Activated T-cell treated with anti-CD3 and anti-CD28 coated beads, Interleukin-2, amount 50 U/mL, for 72 hours (primary cell): ENCODE data around the gene LY86. TPM values are rescaled to one million over a fixed set of nuclear protein-coding genes. Genes with fewer than 3 reads are reported as not detected.
"Not testable (repeated sequence)": the region's sequence is repeated elsewhere in the genome, so short reads cannot be mapped to it uniquely, and the experiment has no call there.

ENCODE experiments used
- ATAC-seq, 2 donors: fragments of 150-1000 bp; cut with Tn5 transposase; replicated peaks in 1 of 2; 2 replicates each; pipeline ENCODE4 v1.10.0; 2021; ENCODE audit warnings: moderate library complexity in 2 of 2, mild to moderate bottlenecking in 1 of 2
- DNase-seq, 2 donors: peaks; one replicate each; pipeline ENCODE4 v3.0.0; 2021 to 2022; ENCODE audit warnings: mixed read lengths in 1 of 2
- H3K27ac Mint-ChIP-seq: one replicate; pipeline ENCODE4 v1.8.0; 2022; ENCODE audit warnings: mild to moderate bottlenecking, moderate library complexity, mixed read lengths
- H3K27me3 Mint-ChIP-seq: one replicate; pipeline ENCODE4 v1.8.0; 2022; ENCODE audit warnings: low read depth, mixed read lengths
- H3K36me3 Mint-ChIP-seq, 2 donors: one replicate each; pipeline ENCODE4 v1.8.0; 2022; ENCODE audit warnings: mixed read lengths in 2 of 2, mild to moderate bottlenecking in 1 of 2; ENCODE audit not compliant: insufficient read depth in 2 of 2
- H3K4me1 Mint-ChIP-seq: one replicate; pipeline ENCODE4 v1.8.0; 2022; ENCODE audit warnings: low read depth, mixed read lengths
- H3K4me3 Mint-ChIP-seq, 2 donors: one replicate each; pipeline ENCODE4 v1.8.0; 2022; ENCODE audit warnings: mild to moderate bottlenecking in 2 of 2, mixed read lengths in 2 of 2, moderate library complexity in 2 of 2
- H3K9me3 Mint-ChIP-seq, 2 donors: one replicate each; pipeline ENCODE4 v1.8.0; 2022; ENCODE audit warnings: mixed read lengths in 2 of 2
- total RNA-seq, 2 donors: library from RNA; stranded (reverse); gene quantifications; one replicate each; pipeline ENCODE4 v1.2.3, GENCODE V29; 2022

Gene LY86
- total RNA-seq, 2 donors from 2014 or later: 0.39 to 1.2 TPM

GRCh38 chr6:6609450-6609849, 20.9 kb downstream of the LY86 start:
- Mint-ChIP-seq H3K9me3 (peaks cover 0 to 8% of the 10 kb centered on the region in 2 donors), H3K4me3 (no peak overlapping the region), H3K4me1 (peaks cover 45% of the 10 kb centered on the region), H3K27ac (no peak overlapping the region), H3K27me3 (no peaks in the 10 kb centered on the region), H3K36me3 (peaks cover 2 to 3% of the 10 kb centered on the region in 2 donors)
- DNase-seq (no peak), ATAC-seq (no peak)

GRCh38 chr6:6610031-6610591, 21.6 kb downstream of the LY86 start:
- Mint-ChIP-seq H3K4me1 (peaks cover 52% of the 10 kb centered on the region), H3K27me3 (no peaks in the 10 kb centered on the region), H3K9me3 (peaks cover 0 to 5% of the 10 kb centered on the region in 2 donors), H3K27ac (no peak overlapping the region), H3K36me3 (peaks cover 0 to 2% of the 10 kb centered on the region in 2 donors), H3K4me3 (peak overlapping the region; percentile 2 to 29)
- DNase-seq (peak; percentile 23 to 26), ATAC-seq (peak; percentile 73 to 75)

- peak overlapping the region in 1 of 2 donors; percentile 55 for H3K4me3 Mint-ChIP-seq
- peak overlapping the region; percentile 12 for H3K27ac Mint-ChIP-seq
- DNase-seq (no peak), ATAC-seq (no peak)
- peaks cover 0 to 5% of the 10 kb centered on the region in 2 donors for H3K9me3 Mint-ChIP-seq
- H3K4me1 Mint-ChIP-seq: peaks cover 61% of the 10 kb centered on the region
- H3K36me3 Mint-ChIP-seq: peaks cover 0 to 2% of the 10 kb centered on the region in 2 donors
- no peaks in the 10 kb centered on the region for H3K27me3 Mint-ChIP-seq
These were observed 23.0 kb downstream of the LY86 start for GRCh38 chr6:6611486-6611885.

- no peaks in the 10 kb centered on the region for H3K27me3 Mint-ChIP-seq
- H3K4me3 Mint-ChIP-seq: peak overlapping the region in 1 of 2 donors; percentile 28
- H3K9me3 Mint-ChIP-seq: peaks cover 0 to 5% of the 10 kb centered on the region in 2 donors
- ATAC-seq (peak in 1 of 2 donors; percentile 16), DNase-seq (no peak)
- peaks cover 0 to 2% of the 10 kb centered on the region in 2 donors for H3K36me3 Mint-ChIP-seq
- H3K27ac Mint-ChIP-seq: peak overlapping the region; percentile 29
- peaks cover 63% of the 10 kb centered on the region for H3K4me1 Mint-ChIP-seq
These were observed 23.8 kb downstream of the LY86 start for GRCh38 chr6:6612308-6612707.

GRCh38 chr6:6613103-6613718, 24.7 kb downstream of the LY86 start:
- not testable (repeated sequence) for H3K9me3 Mint-ChIP-seq, DNase-seq, H3K36me3 Mint-ChIP-seq, H3K27me3 Mint-ChIP-seq, H3K27ac Mint-ChIP-seq, ATAC-seq
- Mint-ChIP-seq H3K4me1 (peaks cover 63% of the 10 kb centered on the region), H3K4me3 (peak overlapping the region in 1 of 2 donors; percentile 28)

GRCh38 chr6:6614096-6614982, 25.8 kb downstream of the LY86 start:
- DNase-seq: peak; percentile 21 to 24
- H3K4me1 Mint-ChIP-seq: peaks cover 69% of the 10 kb centered on the region
- peaks cover 0 to 5% of the 10 kb centered on the region in 2 donors for H3K9me3 Mint-ChIP-seq
- peak overlapping the region; percentile 82 for H3K4me3 Mint-ChIP-seq
- no peaks in the 10 kb centered on the region for H3K27me3 Mint-ChIP-seq
- peak; percentile 51 to 58 for ATAC-seq
- H3K27ac Mint-ChIP-seq: peak overlapping the region; percentile 84
- peaks cover 0 to 2% of the 10 kb centered on the region in 2 donors for H3K36me3 Mint-ChIP-seq

- Mint-ChIP-seq H3K9me3 (peaks cover 0 to 5% of the 10 kb centered on the region in 2 donors), H3K36me3 (peaks cover 0 to 2% of the 10 kb centered on the region in 2 donors), H3K27ac (peak overlapping the region; percentile 84), H3K4me3 (peak overlapping the region; percentile 82), H3K4me1 (peaks cover 68% of the 10 kb centered on the region), H3K27me3 (no peaks in the 10 kb centered on the region)
- DNase-seq (no peak), ATAC-seq (peak; percentile 16 to 18)
These were observed 26.4 kb downstream of the LY86 start for GRCh38 chr6:6614983-6615349.

GRCh38 chr6:6616656-6617055, 28.1 kb downstream of the LY86 start:
- no peak overlapping the region for H3K4me3 Mint-ChIP-seq
- peaks cover 0 to 2% of the 10 kb centered on the region in 2 donors for H3K36me3 Mint-ChIP-seq
- DNase-seq (no peak), ATAC-seq (no peak)
- H3K27ac Mint-ChIP-seq: no peak overlapping the region
- no peaks in the 10 kb centered on the region for H3K27me3 Mint-ChIP-seq
- H3K4me1 Mint-ChIP-seq: peaks cover 51% of the 10 kb centered on the region
- peaks cover 0 to 5% of the 10 kb centered on the region in 2 donors for H3K9me3 Mint-ChIP-seq

- no peak overlapping the region for H3K27ac Mint-ChIP-seq
These were observed 30.7 kb downstream of the LY86 start for GRCh38 chr6:6619021-6619794.

GRCh38 chr6:6620766-6621425, 32.4 kb downstream of the LY86 start:
- Mint-ChIP-seq H3K9me3 (no peaks in the 10 kb centered on the region), H3K27ac (no peak overlapping the region), H3K36me3 (no peaks in the 10 kb centered on the region), H3K4me3 (no peak overlapping the region), H3K27me3 (no peaks in the 10 kb centered on the region), H3K4me1 (peaks cover 21% of the 10 kb centered on the region)
- DNase-seq (no peak), ATAC-seq (no peak)

More at GRCh38 chr6:6619021-6619794, 30.7 kb downstream of the LY86 start:
- H3K36me3 Mint-ChIP-seq: no peaks in the 10 kb centered on the region
- H3K4me1 Mint-ChIP-seq: peaks cover 34% of the 10 kb centered on the region
- H3K4me3 Mint-ChIP-seq: no peak overlapping the region
- no peaks in the 10 kb centered on the region for H3K27me3 Mint-ChIP-seq
- no peaks in the 10 kb centered on the region for H3K9me3 Mint-ChIP-seq
- DNase-seq (no peak), ATAC-seq (no peak)

- Mint-ChIP-seq H3K27ac (no peak overlapping the region), H3K27me3 (no peaks in the 10 kb centered on the region), H3K9me3 (no peaks in the 10 kb centered on the region), H3K4me3 (no peak overlapping the region), H3K36me3 (no peaks in the 10 kb centered on the region), H3K4me1 (peaks cover 17% of the 10 kb centered on the region)
- no peak for DNase-seq
- ATAC-seq: no peak
These were observed 34.0 kb downstream of the LY86 start for GRCh38 chr6:6622501-6622900.

- H3K4me1 Mint-ChIP-seq: peaks cover 23% of the 10 kb centered on the region
- no peak overlapping the region for H3K4me3 Mint-ChIP-seq
- no peak overlapping the region for H3K27ac Mint-ChIP-seq
- no peak for ATAC-seq
- no peaks in the 10 kb centered on the region for H3K27me3 Mint-ChIP-seq
- H3K9me3 Mint-ChIP-seq: no peaks in the 10 kb centered on the region
- H3K36me3 Mint-ChIP-seq: no peaks in the 10 kb centered on the region
- no peak for DNase-seq
These were observed 35.0 kb downstream of the LY86 start for GRCh38 chr6:6623553-6623952.
